Measurements from ENCODE around the gene GNB1L. TPM values are rescaled to one million over a fixed set of nuclear protein-coding genes. Genes with fewer than 3 reads are reported as not detected.

Gene GNB1L
- total and polyA plus RNA-seq, 2 of the 13 experiments (the other 11 are each of a cell fraction or from before 2014, with no cell fraction given): 2.5 to 7.4 TPM

DNA sequence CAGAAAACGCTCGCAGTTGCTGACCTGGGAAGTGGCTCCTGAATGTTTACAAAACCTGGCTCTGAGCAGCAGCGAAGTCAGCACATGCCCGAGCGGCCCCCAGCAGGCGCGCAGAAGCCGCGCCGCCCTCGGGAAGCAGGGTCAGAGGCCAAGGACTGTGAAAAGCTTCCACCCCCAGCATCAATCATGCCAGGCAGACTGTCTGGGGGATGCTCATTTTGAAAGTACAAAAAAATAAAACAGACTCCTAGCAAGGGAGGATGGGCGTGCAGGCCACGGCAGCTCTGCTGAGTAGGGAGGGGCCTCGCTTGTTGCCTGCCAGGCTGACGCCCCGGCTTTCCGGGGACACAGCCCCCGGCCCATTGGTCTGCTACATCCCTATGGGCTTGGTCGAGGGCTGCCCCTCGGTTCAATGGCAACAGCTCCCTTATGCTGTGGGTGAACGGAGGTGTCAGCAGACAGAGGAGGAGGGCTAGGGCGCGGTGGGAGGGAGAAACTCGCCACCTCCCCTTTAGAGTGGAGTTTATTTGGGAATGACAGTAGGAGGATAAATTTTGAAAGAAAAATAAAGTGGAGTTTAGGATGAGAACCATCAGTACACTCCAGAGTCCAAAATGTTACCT is 37.7 kb upstream of the GNB1L start (continued):
- TF ChIP-seq FOXO4 (CRISPR knock-in tag; conservative IDR thresholded peaks at IDR 0.05): peak; percentile 97; the same call in 1 of the 2 replicates
- peak; percentile 51; the same call in 1 of the 2 replicates for TF ChIP-seq ZZZ3 (CRISPR knock-in tag; IDR thresholded peaks at IDR 0.05; ENCODE audit: borderline replicate concordance)
- no peak for TF ChIP-seq ZNF572 (CRISPR knock-in tag; IDR thresholded peaks at IDR 0.05)
- TF ChIP-seq ZNF616 (CRISPR knock-in tag; IDR thresholded peaks at IDR 0.05; ENCODE audit: low read depth): peak; percentile 88; the same call in 1 of the 2 replicates
- TF ChIP-seq SRY (CRISPR knock-in tag; IDR thresholded peaks at IDR 0.05): peak; percentile 98
- TF ChIP-seq ZNF883 (CRISPR knock-in tag; IDR thresholded peaks at IDR 0.05; ENCODE audit: not compliant biosample characterization): peak; percentile 96
- TF ChIP-seq KDM5A (IDR thresholded peaks at IDR 0.05; ENCODE audit: borderline replicate concordance, low read length): no peak
- no peak for TF ChIP-seq ATM (IDR thresholded peaks at IDR 0.05; ENCODE audit: borderline replicate concordance)
- TF ChIP-seq ZNF563 (CRISPR knock-in tag; IDR thresholded peaks at IDR 0.05): peak; percentile 98
- TF ChIP-seq NCOR1 (IDR thresholded peaks at IDR 0.05; ENCODE audit: borderline replicate concordance, low read length): no peak
- TF ChIP-seq KLF11 (CRISPR knock-in tag; IDR thresholded peaks at IDR 0.05): peak; percentile 98
- TF ChIP-seq PRDM15 (CRISPR knock-in tag; IDR thresholded peaks at IDR 0.05): peak; percentile 79; the same call in 1 of the 2 replicates
- TF ChIP-seq ZNF839 (CRISPR knock-in tag; IDR thresholded peaks at IDR 0.05; ENCODE audit: borderline replicate concordance): no peak
- TF ChIP-seq, protein P1, sequence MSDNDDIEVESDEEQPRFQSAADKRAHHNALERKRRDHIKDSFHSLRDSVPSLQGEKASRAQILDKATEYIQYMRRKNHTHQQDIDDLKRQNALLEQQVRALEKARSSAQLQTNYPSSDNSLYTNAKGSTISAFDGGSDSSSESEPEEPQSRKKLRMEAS (IDR thresholded peaks at IDR 0.05): peak; percentile 99
- TF ChIP-seq PLSCR1 (CRISPR knock-in tag; IDR thresholded peaks at IDR 0.05; ENCODE audit: borderline replicate concordance): peak; percentile 96; the same call in 1 of the 2 replicates
- peak; percentile 67 for TF ChIP-seq FOXJ3 (CRISPR knock-in tag; IDR thresholded peaks at IDR 0.05; ENCODE audit: borderline replicate concordance)
- TF ChIP-seq ELF1 (CRISPR knock-in tag; IDR thresholded peaks at IDR 0.05): peak; percentile 40
- 0 out of 2 replicates have a peak, but pooled peaks have one; percentile 70 for TF ChIP-seq MED13 (CRISPR knock-in tag; IDR thresholded peaks at IDR 0.05)
- peak; percentile 63; the same call in 1 of the 2 replicates for TF ChIP-seq GATAD1 (CRISPR knock-in tag; IDR thresholded peaks at IDR 0.05)
- peak; percentile 83; the same call in 1 of the 2 replicates for TF ChIP-seq FOXO1 (CRISPR knock-in tag; IDR thresholded peaks at IDR 0.05)
- peak; percentile 69 for TF ChIP-seq ZNF143 (CRISPR knock-in tag; IDR thresholded peaks at IDR 0.05)
- peak; percentile 77; the same call in 1 of the 2 replicates for TF ChIP-seq ZNF350 (CRISPR knock-in tag; IDR thresholded peaks at IDR 0.05; ENCODE audit: borderline replicate concordance, low read depth)
- TF ChIP-seq PBX3 (CRISPR knock-in tag; IDR thresholded peaks at IDR 0.05; ENCODE audit: borderline replicate concordance): peak; percentile 95

Data from HepG2 (cell line).